ENCODE data around the gene BAZ2B.

DNA sequence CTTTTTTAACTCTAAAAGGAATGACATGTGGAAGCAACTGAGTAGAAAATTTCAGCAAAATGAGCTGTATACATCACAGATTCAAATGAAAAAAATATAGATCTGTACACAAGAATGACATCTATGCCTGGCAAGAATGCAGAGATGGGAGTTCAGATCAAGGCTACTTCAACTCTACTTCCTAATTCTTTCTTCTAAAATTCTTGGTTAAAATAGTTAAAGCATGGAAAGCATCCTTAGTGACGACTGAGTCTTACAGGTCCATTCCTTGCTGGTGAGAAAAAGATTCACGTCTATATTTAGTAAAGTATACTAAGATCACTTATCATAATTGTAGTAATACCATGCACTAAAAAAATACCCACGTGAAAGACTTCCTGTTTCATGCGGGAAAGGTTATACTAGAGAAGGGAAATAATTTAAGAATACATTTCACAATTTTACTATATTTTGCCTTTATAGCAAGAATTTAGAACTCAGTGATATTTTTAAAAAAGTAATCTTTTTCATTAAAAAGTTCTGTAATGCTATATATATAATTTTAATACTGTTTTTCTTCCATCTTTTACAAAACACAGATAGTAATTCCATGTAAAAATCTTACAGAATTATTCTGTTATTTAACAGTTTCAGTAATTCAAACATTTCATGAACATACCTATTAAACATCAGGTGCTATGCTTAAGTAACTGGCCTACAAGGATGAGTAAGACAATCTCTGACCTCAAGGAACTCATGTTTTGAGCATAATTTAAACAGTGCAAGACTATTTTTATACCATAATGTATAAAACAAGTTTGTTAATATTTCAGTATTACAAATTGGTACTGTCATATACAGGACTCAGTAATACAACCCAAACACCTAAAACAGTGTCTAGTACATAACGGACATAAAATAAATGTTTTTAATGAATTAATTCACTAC, 159.6 kb downstream of the BAZ2B start:
- TF ChIP-seq, protein P1, sequence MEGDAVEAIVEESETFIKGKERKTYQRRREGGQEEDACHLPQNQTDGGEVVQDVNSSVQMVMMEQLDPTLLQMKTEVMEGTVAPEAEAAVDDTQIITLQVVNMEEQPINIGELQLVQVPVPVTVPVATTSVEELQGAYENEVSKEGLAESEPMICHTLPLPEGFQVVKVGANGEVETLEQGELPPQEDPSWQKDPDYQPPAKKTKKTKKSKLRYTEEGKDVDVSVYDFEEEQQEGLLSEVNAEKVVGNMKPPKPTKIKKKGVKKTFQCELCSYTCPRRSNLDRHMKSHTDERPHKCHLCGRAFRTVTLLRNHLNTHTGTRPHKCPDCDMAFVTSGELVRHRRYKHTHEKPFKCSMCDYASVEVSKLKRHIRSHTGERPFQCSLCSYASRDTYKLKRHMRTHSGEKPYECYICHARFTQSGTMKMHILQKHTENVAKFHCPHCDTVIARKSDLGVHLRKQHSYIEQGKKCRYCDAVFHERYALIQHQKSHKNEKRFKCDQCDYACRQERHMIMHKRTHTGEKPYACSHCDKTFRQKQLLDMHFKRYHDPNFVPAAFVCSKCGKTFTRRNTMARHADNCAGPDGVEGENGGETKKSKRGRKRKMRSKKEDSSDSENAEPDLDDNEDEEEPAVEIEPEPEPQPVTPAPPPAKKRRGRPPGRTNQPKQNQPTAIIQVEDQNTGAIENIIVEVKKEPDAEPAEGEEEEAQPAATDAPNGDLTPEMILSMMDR (conservative IDR thresholded peaks at IDR 0.05; ENCODE audit: low read length): no peak
- no peak for TF ChIP-seq EZH2phosphoT487 (IDR thresholded peaks at IDR 0.05; ENCODE audit: borderline replicate concordance)

All from Loucy (cell line).